Activated naive CD8-positive, alpha-beta T cell (primary cell): Measurements from ENCODE around the gene RNF25.

Experiments used
- H3K27ac Mint-ChIP-seq: one replicate; pipeline ENCODE4 v1.8.0; 2021; ENCODE audit warnings: mixed read lengths
- H3K27me3 Mint-ChIP-seq: one replicate; pipeline ENCODE4 v1.8.0; 2021; ENCODE audit warnings: mixed read lengths
- H3K36me3 Mint-ChIP-seq: one replicate; pipeline ENCODE4 v1.8.0; 2021; ENCODE audit warnings: mixed read lengths
- H3K4me1 Mint-ChIP-seq: one replicate; pipeline ENCODE4 v1.8.0; 2021; ENCODE audit warnings: low read depth, mixed read lengths
- H3K4me3 Mint-ChIP-seq: one replicate; pipeline ENCODE4 v1.8.0; 2021; ENCODE audit warnings: mild to moderate bottlenecking, mixed read lengths
- H3K9me3 Mint-ChIP-seq: one replicate; pipeline ENCODE4 v1.8.0; 2021; ENCODE audit warnings: low read depth, mixed read lengths

Gene RNF25

DNA sequence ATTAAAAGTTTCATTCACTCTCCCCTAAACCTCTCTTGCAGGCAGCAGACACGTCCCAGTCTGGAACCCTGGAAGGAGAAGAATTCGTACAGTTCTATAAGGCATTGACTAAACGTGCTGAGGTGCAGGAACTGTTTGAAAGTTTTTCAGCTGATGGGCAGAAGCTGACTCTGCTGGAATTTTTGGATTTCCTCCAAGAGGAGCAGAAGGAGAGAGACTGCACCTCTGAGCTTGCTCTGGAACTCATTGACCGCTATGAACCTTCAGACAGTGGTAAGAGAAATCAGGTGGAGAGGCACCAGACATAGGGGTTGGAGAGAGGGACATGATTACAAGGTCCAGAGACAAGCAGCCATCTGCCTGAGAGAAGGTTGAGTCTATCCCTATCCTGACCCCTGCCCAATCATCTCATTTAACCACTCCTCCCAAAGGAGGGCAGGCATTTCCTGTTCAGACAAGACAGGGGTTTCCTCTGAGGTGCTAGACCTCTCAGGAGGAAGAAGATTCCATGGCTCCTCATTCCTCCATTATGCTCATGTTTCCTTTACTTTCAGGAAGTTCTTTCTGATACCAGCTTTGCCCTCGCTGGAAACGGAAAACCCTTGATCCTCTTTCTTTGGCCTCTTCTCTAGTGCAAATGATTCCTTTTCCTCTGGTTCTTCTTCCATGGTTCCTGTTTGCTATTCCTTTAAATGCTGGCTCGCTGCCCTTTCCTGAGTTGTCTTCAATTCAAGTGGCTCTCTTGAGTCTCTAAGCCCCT, 49.0 kb downstream of the RNF25 start:
- no peaks in the 10 kb centered on the region for H3K27me3 Mint-ChIP-seq
- H3K36me3 Mint-ChIP-seq = no peaks in the 10 kb centered on the region

GRCh38 chr2:218621007-218621406, 50.8 kb downstream of the RNF25 start:
- H3K9me3 Mint-ChIP-seq = no peaks in the 10 kb centered on the region
- no peaks in the 10 kb centered on the region for H3K4me1 Mint-ChIP-seq
- no peak overlapping the region for H3K4me3 Mint-ChIP-seq
- H3K27me3 Mint-ChIP-seq = no peaks in the 10 kb centered on the region
- H3K27ac Mint-ChIP-seq = no peak overlapping the region
- no peaks in the 10 kb centered on the region for H3K36me3 Mint-ChIP-seq

More for the DNA sequence above, 49.0 kb downstream of the RNF25 start:
- Mint-ChIP-seq H3K4me1 (no peaks in the 10 kb centered on the region), H3K4me3 (no peak overlapping the region), H3K27ac (no peak overlapping the region), H3K9me3 (no peaks in the 10 kb centered on the region)

- Mint-ChIP-seq H3K27me3 (no peaks in the 10 kb centered on the region), H3K9me3 (no peaks in the 10 kb centered on the region), H3K4me1 (no peaks in the 10 kb centered on the region), H3K4me3 (no peak overlapping the region), H3K36me3 (no peaks in the 10 kb centered on the region), H3K27ac (no peak overlapping the region)
Observed at GRCh38 chr2:218618102-218618860, 53.5 kb downstream of the RNF25 start.

DNA sequence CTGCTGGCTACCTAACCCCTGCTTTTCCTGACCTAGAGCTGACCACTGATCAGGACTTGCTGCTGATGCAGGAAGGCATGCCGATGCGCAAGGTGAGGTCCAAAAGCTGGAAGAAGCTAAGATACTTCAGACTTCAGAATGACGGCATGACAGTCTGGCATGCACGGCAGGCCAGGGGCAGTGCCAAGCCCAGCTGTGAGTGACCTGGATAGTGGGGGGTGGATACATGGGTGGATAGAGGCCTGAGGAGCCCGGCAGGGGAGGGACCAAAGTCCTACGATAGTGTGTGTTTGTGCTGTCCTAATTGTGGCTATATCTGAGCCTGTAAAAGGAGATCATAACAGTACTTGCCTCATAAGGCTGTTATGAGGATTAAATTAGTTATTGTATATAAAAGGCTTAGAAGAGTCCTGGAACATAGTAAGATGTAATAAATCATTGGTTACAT, 55.9 kb downstream of the RNF25 start:
- Mint-ChIP-seq H3K27ac (no peak overlapping the region), H3K36me3 (no peaks in the 10 kb centered on the region), H3K4me1 (no peaks in the 10 kb centered on the region), H3K9me3 (no peaks in the 10 kb centered on the region), H3K4me3 (no peak overlapping the region), H3K27me3 (no peaks in the 10 kb centered on the region)
